Left hindlimb (tissue), 1 donor: ENCODE measurements around the gene PLXNA1.

Experiments used
- DNase-seq: peaks from one replicate; pipeline ENCODE4 v3.0.0-alpha.2; 2018

The PLXNA1 gene

GRCh38 chr3:126988451-126989021 is 5.6 kb downstream of the PLXNA1 start:
- DNase-seq = no peak

GRCh38 chr3:126989316-126990023 is 6.6 kb downstream of the PLXNA1 start:
- no peak for DNase-seq

GRCh38 chr3:126990024-126990700 is 7.2 kb downstream of the PLXNA1 start:
- no peak for DNase-seq

- no peak for DNase-seq
Measured at GRCh38 chr3:126990890-126991289, 8.0 kb downstream of the PLXNA1 start.

- no peak for DNase-seq
Measured at GRCh38 chr3:126991366-126992200, 8.7 kb downstream of the PLXNA1 start.

- DNase-seq = no peak
Measured at GRCh38 chr3:126992216-126992615, 9.3 kb downstream of the PLXNA1 start.

GRCh38 chr3:126992776-126993175 is 9.9 kb downstream of the PLXNA1 start:
- DNase-seq = no peak

- DNase-seq = no peak
Measured at GRCh38 chr3:126993436-126993835, 10.5 kb downstream of the PLXNA1 start.

- no peak for DNase-seq
Measured at GRCh38 chr3:126994661-126995245, 11.8 kb downstream of the PLXNA1 start.

GRCh38 chr3:126995254-126995780 is 12.4 kb downstream of the PLXNA1 start:
- DNase-seq = no peak

GRCh38 chr3:126995926-126996512 is 13.1 kb downstream of the PLXNA1 start:
- no peak for DNase-seq

GRCh38 chr3:126996905-126997304 is 14.0 kb downstream of the PLXNA1 start:
- DNase-seq = no peak

- no peak for DNase-seq
Measured at GRCh38 chr3:126997455-126998038, 14.6 kb downstream of the PLXNA1 start.

GRCh38 chr3:126998320-126998719 is 15.4 kb downstream of the PLXNA1 start:
- DNase-seq = no peak

GRCh38 chr3:126998728-126999127 is 15.8 kb downstream of the PLXNA1 start:
- DNase-seq = no peak

- DNase-seq = no peak
Measured at GRCh38 chr3:126999383-126999782, 16.5 kb downstream of the PLXNA1 start.

- peak; percentile 69 for DNase-seq
Measured at GRCh38 chr3:127000119-127000518, 17.2 kb downstream of the PLXNA1 start.

GRCh38 chr3:127000761-127001160 is 17.8 kb downstream of the PLXNA1 start:
- DNase-seq = no peak

- no peak for DNase-seq
Measured at GRCh38 chr3:127001486-127002194, 18.7 kb downstream of the PLXNA1 start.

- DNase-seq = peak; percentile 93
Measured at GRCh38 chr3:127002195-127003174, 19.6 kb downstream of the PLXNA1 start.
